Lung (tissue), 12 donors: ENCODE results near the gene SLC16A12. TPM values are rescaled to one million over a fixed set of nuclear protein-coding genes. Genes with fewer than 3 reads are reported as not detected.

ENCODE experiments used
- ATAC-seq: fragments of 200-7000 bp; cut with Tn5 transposase; one replicate; pipeline ENCODE4 v1.9.1; 2020; ENCODE audit warnings: moderate number of reproducible peaks; ENCODE audit not compliant: insufficient read depth, low FRiP score
- DNase-seq, 3 donors: peaks; one replicate each; pipeline ENCODE4 v3.0.0-alpha.2; 2013 to 2017
- H3K27ac ChIP-seq, 2 donors: one replicate each; pipeline ENCODE4 v1.5.1; 2013; ENCODE audit warnings: mild to moderate bottlenecking in 2 of 2, moderate library complexity in 2 of 2, control low read depth in 1 of 2, inconsistent platforms in 1 of 2, low read depth in 1 of 2, low read length in 1 of 2
- H3K27me3 ChIP-seq, 3 donors: one replicate each; pipeline ENCODE4 v1.5.1; 2013; ENCODE audit warnings: low read length in 2 of 3; ENCODE audit not compliant: control insufficient read depth in 3 of 3, insufficient read depth in 3 of 3
- H3K36me3 ChIP-seq, 4 donors: one replicate each; pipeline ENCODE4 v1.5.1; 2013; ENCODE audit warnings: low read length in 4 of 4, mild to moderate bottlenecking in 1 of 4, moderate library complexity in 1 of 4; ENCODE audit not compliant: control insufficient read depth in 4 of 4, insufficient read depth in 4 of 4
- H3K4me1 ChIP-seq, 5 donors: one replicate each; pipeline ENCODE4 v1.5.1; 2013; ENCODE audit warnings: low read length in 5 of 5, mild to moderate bottlenecking in 2 of 5, moderate library complexity in 1 of 5; ENCODE audit not compliant: control insufficient read depth in 5 of 5, insufficient read depth in 5 of 5
- H3K4me3 ChIP-seq: one replicate; pipeline ENCODE4 v1.5.1; 2013; ENCODE audit warnings: mild to moderate bottlenecking, control low read depth, moderate library complexity
- H3K9ac ChIP-seq, 2 donors: one replicate each; pipeline ENCODE4 v1.5.1; 2013; ENCODE audit warnings: low read length in 2 of 2, control low read depth in 1 of 2; ENCODE audit not compliant: insufficient read depth in 1 of 2
- H3K9me3 ChIP-seq, 4 donors: one replicate each; pipeline ENCODE4 v1.5.1; 2013; ENCODE audit warnings: low read length in 3 of 4, mild to moderate bottlenecking in 1 of 4, moderate library complexity in 1 of 4; ENCODE audit not compliant: control insufficient read depth in 4 of 4, insufficient read depth in 3 of 4
- CTCF ChIP-seq: IDR thresholded peaks from 2 replicates; pipeline ENCODE4 v1.5.1; 2012; ENCODE audit warnings: mild to moderate bottlenecking; ENCODE audit errors: control extremely low read depth, extremely low read depth
- WGBS, 2 donors: extraction: QIAGEN DNeasy Blood & Tissue Kit; methylation state at CpG; one replicate each; pipeline ENCODE4 v1.1.7; 2013; 5-methylcytosine and 5-hydroxymethylcytosine counted together
- polyA plus RNA-seq, 2 donors: library from polyadenylated mRNA; stranded (reverse); fragments of 200-250 nt; gene quantifications; one replicate each; pipeline ENCODE4 v1.2.1, GENCODE V29; 2013
- total RNA-seq, 2 donors: library from RNA; depleted of rRNA in 1 of 2; stranded (reverse); fragments of >200 nt in 1 of 2; gene quantifications; one replicate each; pipeline ENCODE4 v1.2.1, GENCODE V29; 2014 to 2021
- donor health status: control.
- donor health status: control.
- donor health status: Bipolar disorder and iron deficiency.
- donor health status: healthy.
- donor health status: DM: yes; HTN: yes; CAD: no.

The SLC16A12 gene
- total and polyA plus RNA-seq, 4 donors = 0.45 to 4.6 (median 1.3) TPM

- no peak overlapping the region for H3K4me3 ChIP-seq
- H3K27ac ChIP-seq = peak overlapping the region in 1 of 2 donors; percentile 28
- H3K36me3 ChIP-seq = no peaks in the 10 kb centered on the region
- H3K9ac ChIP-seq = no peak overlapping the region
- TF ChIP-seq CTCF = no peak
- H3K27me3 ChIP-seq = no peaks in the 10 kb centered on the region
- DNase-seq (no peak), ATAC-seq (no peak)
- peaks cover 0 to 12% (median 0%) of the 10 kb centered on the region in 5 donors for H3K4me1 ChIP-seq
- 86 to 91% methylated on average over 4 of the region's 4 CpGs for WGBS, 2 donors
- H3K9me3 ChIP-seq = no peaks in the 10 kb centered on the region
Observed at GRCh38 chr10:89427629-89428028, 107.8 kb downstream of the SLC16A12 start.

- Histone ChIP-seq H3K9ac (no peak overlapping the region), H3K27ac (no peak overlapping the region), H3K36me3 (peaks cover 0 to 6% (median 4%) of the 10 kb centered on the region in 4 donors), H3K4me1 (peaks cover 0 to 8% (median 0%) of the 10 kb centered on the region in 5 donors), H3K27me3 (no peaks in the 10 kb centered on the region), H3K9me3 (no peaks in the 10 kb centered on the region), H3K4me3 (no peak overlapping the region)
- ATAC-seq = peak; percentile 46
- peak; percentile 75 for TF ChIP-seq CTCF
- WGBS, 2 donors = 57 to 65% methylated on average over 5 of the region's 5 CpGs
- peak; percentile 23 to 82 (median 82) for DNase-seq
Observed at GRCh38 chr10:89426230-89426868, 109.0 kb downstream of the SLC16A12 start.

GRCh38 chr10:89425000-89425399, 110.4 kb downstream of the SLC16A12 start:
- Histone ChIP-seq H3K4me3 (no peak overlapping the region), H3K27ac (no peak overlapping the region), H3K36me3 (peaks cover 0 to 13% (median 7%) of the 10 kb centered on the region in 4 donors), H3K9me3 (no peaks in the 10 kb centered on the region), H3K9ac (no peak overlapping the region), H3K27me3 (no peaks in the 10 kb centered on the region), H3K4me1 (peaks cover 0 to 13% (median 0%) of the 10 kb centered on the region in 5 donors)
- no peak for ATAC-seq
- 80 to 81% methylated on average over 5 of the region's 5 CpGs for WGBS, 2 donors
- TF ChIP-seq CTCF = no peak
- no peak for DNase-seq
